Neural cell (in vitro differentiated cells): ENCODE measurements around the gene LPAR3. TPM values are rescaled to one million over a fixed set of nuclear protein-coding genes. Genes with fewer than 3 reads are reported as not detected.
"Not testable (repeated sequence)": the region's sequence is repeated elsewhere in the genome, so short reads cannot be mapped to it uniquely, and the experiment has no call there.

Experiments
- H2AFZ ChIP-seq: fragments of 200-600, 300-800 bp; sonication (generic), shearing (Covaris generic); 2 replicates; pipeline ENCODE4 v1.6.0; 2014; ENCODE audit warnings: low read depth, mild to moderate bottlenecking, antibody characterized with exemption, low read length, moderate library complexity
- H3F3A ChIP-seq: fragments of 200-600 bp; shearing (Covaris generic); 2 replicates; pipeline ENCODE4 v1.6.1; 2016; ENCODE audit warnings: mild to moderate bottlenecking, moderate library complexity, mixed read lengths, antibody characterized with exemption, low read length; ENCODE audit not compliant: insufficient read depth, poor library complexity, severe bottlenecking
- H3K27ac ChIP-seq: fragments of 200-600, 300-800 bp; sonication (generic), shearing (Covaris generic); 2 replicates; pipeline ENCODE4 v1.5.1; 2014; ENCODE audit warnings: mild to moderate bottlenecking, low read length, moderate library complexity
- H3K27me3 ChIP-seq: fragments of 300-800, 200-600 bp; sonication (generic), shearing (Covaris generic); 2 replicates; pipeline ENCODE4 v1.6.0; 2014; ENCODE audit warnings: mild to moderate bottlenecking, low read depth, low read length, moderate library complexity; ENCODE audit not compliant: insufficient read depth
- H3K36me3 ChIP-seq: fragments of 300-800, 200-600 bp; sonication (generic), shearing (Covaris generic); 2 replicates; pipeline ENCODE4 v1.5.1; 2014; ENCODE audit warnings: mild to moderate bottlenecking, antibody characterized with exemption, low read length, moderate library complexity; ENCODE audit not compliant: insufficient read depth
- H3K4me2 ChIP-seq: fragments of 300-800, 200-600 bp; sonication (generic), shearing (Covaris generic); 2 replicates; pipeline ENCODE4 v1.6.0; 2014; ENCODE audit warnings: mild to moderate bottlenecking, low read length
- H3K4me3 ChIP-seq: fragments of 300-800, 200-600 bp; sonication (generic), shearing (Covaris generic); 2 replicates; pipeline ENCODE4 v1.5.1; 2014; ENCODE audit warnings: mild to moderate bottlenecking, low read length, moderate library complexity
- H3K79me2 ChIP-seq: fragments of 200-600 bp; shearing (Covaris generic); replicated peaks from 2 replicates; pipeline ENCODE4 v1.6.0; 2014; ENCODE audit warnings: mild to moderate bottlenecking, low read length, moderate library complexity; ENCODE audit not compliant: insufficient read depth
- H3K9ac ChIP-seq: fragments of 300-800, 200-600 bp; sonication (generic), shearing (Covaris generic); 2 replicates; pipeline ENCODE4 v1.6.1; 2016; ENCODE audit warnings: mild to moderate bottlenecking, low read length, mixed read lengths
- H3K9me2 ChIP-seq: fragments of 200-600 bp; shearing (Covaris generic); 2 replicates; pipeline ENCODE4 v1.6.1; 2016; ENCODE audit warnings: mild to moderate bottlenecking, low read length, mixed read lengths; ENCODE audit not compliant: insufficient read depth
- H3K9me3 ChIP-seq: fragments of 200-600, 300-800 bp; sonication (generic), shearing (Covaris generic); 2 replicates; pipeline ENCODE4 v1.6.1; 2016; ENCODE audit warnings: mild to moderate bottlenecking, mixed run types, low read length, moderate library complexity, mixed read lengths
- H4K20me1 ChIP-seq: fragments of 200-600 bp; shearing (Covaris generic); 2 replicates; pipeline ENCODE4 v1.6.1; 2016; ENCODE audit warnings: mild to moderate bottlenecking, mixed run types; ENCODE audit not compliant: insufficient read depth
- EP300 ChIP-seq: fragments of 450-650 bp; conservative IDR thresholded peaks from 2 replicates; pipeline ENCODE4 v1.6.1; 2014; ENCODE audit warnings: antibody characterized with exemption, mild to moderate bottlenecking, moderate library complexity; ENCODE audit not compliant: poor library complexity, severe bottlenecking
- EZH2 ChIP-seq: fragments of 200-600, 300-800 bp; shearing (Covaris generic), sonication (generic); IDR thresholded peaks from 2 replicates; pipeline ENCODE4 v1.6.1; 2014; ENCODE audit warnings: antibody characterized with exemption, low read length, borderline replicate concordance, mild to moderate bottlenecking; ENCODE audit not compliant: insufficient read depth, poor library complexity, severe bottlenecking
- MXI1 ChIP-seq: fragments of 450-650 bp; conservative IDR thresholded peaks from 2 replicates; pipeline ENCODE4 v1.6.1; 2014; ENCODE audit warnings: antibody characterized with exemption, mild to moderate bottlenecking; ENCODE audit not compliant: poor library complexity, severe bottlenecking
- POLR2AphosphoS5 ChIP-seq: IDR thresholded peaks from 2 replicates; pipeline ENCODE4 v1.6.1; 2012
- RAD21 ChIP-seq: fragments of 450-650 bp; conservative IDR thresholded peaks from 2 replicates; pipeline ENCODE4 v1.6.1; 2014; ENCODE audit warnings: antibody characterized with exemption, mild to moderate bottlenecking, moderate library complexity
- SMC3 ChIP-seq: fragments of 450-650 bp; conservative IDR thresholded peaks from 2 replicates; pipeline ENCODE4 v1.6.1; 2014; ENCODE audit warnings: antibody characterized with exemption, mild to moderate bottlenecking, moderate library complexity; ENCODE audit not compliant: poor library complexity
- TAF1 ChIP-seq: IDR thresholded peaks from 2 replicates; pipeline ENCODE4 v1.6.1; 2012; ENCODE audit warnings: low read depth
- polyA plus RNA-seq: library from polyadenylated mRNA; depleted of rRNA; stranded (reverse); fragments of >200 nt; gene quantifications from 2 replicates; pipeline ENCODE4 v1.2.3, GENCODE V29; 2014
- TF ChIP-seq, protein P1 (sequence below): IDR thresholded peaks from 2 replicates; pipeline ENCODE4 v1.6.1; 2012; ENCODE audit warnings: borderline replicate concordance
- TF ChIP-seq, protein P2 (sequence below): fragments of 450-650 bp; IDR thresholded peaks from 2 replicates; pipeline ENCODE4 v1.5.1; 2014; ENCODE audit warnings: antibody characterized with exemption, mild to moderate bottlenecking, moderate library complexity; ENCODE audit not compliant: poor library complexity, severe bottlenecking

The LPAR3 gene
- polyA plus RNA-seq, 1 donor from 2014 or later = not detected

DNA sequence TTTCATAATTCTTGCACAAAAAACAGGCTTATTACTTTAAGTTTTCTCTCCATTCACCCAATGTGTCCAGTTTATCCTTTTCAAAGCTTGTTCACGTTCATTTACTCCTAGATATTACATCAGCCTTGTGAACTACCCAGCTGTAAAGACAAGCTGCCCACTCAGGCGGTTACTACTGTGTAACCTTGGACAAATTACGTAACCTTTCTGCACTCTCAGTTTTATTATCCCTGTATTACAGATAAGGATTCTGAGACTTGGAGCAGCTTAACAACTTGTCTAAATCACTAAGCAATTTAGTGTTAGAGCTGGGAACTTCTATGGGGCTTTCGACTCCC is 20.5 kb upstream of the LPAR3 start:
- no peak for TF ChIP-seq EP300
- TF ChIP-seq, protein P1, sequence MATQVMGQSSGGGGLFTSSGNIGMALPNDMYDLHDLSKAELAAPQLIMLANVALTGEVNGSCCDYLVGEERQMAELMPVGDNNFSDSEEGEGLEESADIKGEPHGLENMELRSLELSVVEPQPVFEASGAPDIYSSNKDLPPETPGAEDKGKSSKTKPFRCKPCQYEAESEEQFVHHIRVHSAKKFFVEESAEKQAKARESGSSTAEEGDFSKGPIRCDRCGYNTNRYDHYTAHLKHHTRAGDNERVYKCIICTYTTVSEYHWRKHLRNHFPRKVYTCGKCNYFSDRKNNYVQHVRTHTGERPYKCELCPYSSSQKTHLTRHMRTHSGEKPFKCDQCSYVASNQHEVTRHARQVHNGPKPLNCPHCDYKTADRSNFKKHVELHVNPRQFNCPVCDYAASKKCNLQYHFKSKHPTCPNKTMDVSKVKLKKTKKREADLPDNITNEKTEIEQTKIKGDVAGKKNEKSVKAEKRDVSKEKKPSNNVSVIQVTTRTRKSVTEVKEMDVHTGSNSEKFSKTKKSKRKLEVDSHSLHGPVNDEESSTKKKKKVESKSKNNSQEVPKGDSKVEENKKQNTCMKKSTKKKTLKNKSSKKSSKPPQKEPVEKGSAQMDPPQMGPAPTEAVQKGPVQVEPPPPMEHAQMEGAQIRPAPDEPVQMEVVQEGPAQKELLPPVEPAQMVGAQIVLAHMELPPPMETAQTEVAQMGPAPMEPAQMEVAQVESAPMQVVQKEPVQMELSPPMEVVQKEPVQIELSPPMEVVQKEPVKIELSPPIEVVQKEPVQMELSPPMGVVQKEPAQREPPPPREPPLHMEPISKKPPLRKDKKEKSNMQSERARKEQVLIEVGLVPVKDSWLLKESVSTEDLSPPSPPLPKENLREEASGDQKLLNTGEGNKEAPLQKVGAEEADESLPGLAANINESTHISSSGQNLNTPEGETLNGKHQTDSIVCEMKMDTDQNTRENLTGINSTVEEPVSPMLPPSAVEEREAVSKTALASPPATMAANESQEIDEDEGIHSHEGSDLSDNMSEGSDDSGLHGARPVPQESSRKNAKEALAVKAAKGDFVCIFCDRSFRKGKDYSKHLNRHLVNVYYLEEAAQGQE = no peak
- TF ChIP-seq EZH2 = no peak
- TF ChIP-seq POLR2AphosphoS5 = no peak
- Histone ChIP-seq H4K20me1 (no peaks in the 10 kb centered on the region), H2AFZ (no peak overlapping the region), H3K9ac (no peak overlapping the region), H3K36me3 (no peaks in the 10 kb centered on the region), H3K4me2 (no peak overlapping the region), H3K9me3 (no peaks in the 10 kb centered on the region), H3K27ac (no peak overlapping the region), H3K9me2 (no peaks in the 10 kb centered on the region), H3F3A (no peaks in the 10 kb centered on the region), H3K79me2 (no peaks in the 10 kb centered on the region), H3K4me3 (no peak overlapping the region), H3K27me3 (no peaks in the 10 kb centered on the region)

DNA sequence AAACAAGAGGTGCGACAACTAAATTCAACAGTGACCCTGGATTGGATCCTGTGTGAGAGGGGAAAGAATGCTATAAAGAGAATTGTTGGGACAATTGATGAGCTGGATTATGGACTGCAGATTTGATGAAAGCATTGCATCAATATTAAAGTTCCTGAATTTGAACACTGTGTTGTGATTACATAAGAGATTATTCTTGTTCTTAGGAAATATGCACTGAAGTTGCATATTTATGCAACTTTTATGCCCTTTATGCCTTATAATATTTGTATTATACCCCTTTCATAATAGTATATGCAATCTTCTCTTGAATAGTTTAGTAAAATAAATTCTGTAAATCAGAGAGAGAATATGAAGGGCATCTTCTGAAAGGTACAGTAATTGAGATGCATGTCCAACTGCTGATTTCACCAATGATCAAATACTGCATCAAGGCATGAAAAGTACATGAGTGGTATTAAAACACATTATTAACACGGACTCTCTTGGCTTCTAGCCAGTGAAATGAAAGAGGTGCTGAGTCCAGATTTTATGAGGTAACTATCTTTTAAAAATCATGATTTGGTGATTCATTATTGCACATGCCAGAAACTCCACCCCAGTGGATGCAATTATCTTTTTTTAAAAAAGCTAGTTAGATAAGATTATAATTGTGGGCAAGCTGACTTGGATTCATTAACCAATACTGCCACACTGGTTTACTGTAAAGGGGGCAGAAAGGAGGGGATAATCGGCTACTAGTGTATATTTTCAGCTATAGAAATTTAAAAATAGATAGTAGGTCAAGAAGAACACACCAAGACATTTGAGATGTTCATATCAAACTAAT is 19.9 kb upstream of the LPAR3 start:
- Histone ChIP-seq H3K4me2 (no peak overlapping the region), H3K9me2 (no peaks in the 10 kb centered on the region), H3K27me3 (no peaks in the 10 kb centered on the region), H3K27ac (no peak overlapping the region), H3K9ac (no peak overlapping the region), H2AFZ (no peak overlapping the region), H4K20me1 (no peaks in the 10 kb centered on the region), H3K79me2 (no peaks in the 10 kb centered on the region), H3K36me3 (no peaks in the 10 kb centered on the region), H3F3A (no peaks in the 10 kb centered on the region), H3K9me3 (no peaks in the 10 kb centered on the region), H3K4me3 (no peak overlapping the region)
- TF ChIP-seq MXI1 (no peak), POLR2AphosphoS5 (no peak), TAF1 (no peak), SMC3 (no peak), EZH2 (no peak), RAD21 (no peak), EP300 (no peak)
- TF ChIP-seq, protein P1 = no peak
- TF ChIP-seq, protein P2, sequence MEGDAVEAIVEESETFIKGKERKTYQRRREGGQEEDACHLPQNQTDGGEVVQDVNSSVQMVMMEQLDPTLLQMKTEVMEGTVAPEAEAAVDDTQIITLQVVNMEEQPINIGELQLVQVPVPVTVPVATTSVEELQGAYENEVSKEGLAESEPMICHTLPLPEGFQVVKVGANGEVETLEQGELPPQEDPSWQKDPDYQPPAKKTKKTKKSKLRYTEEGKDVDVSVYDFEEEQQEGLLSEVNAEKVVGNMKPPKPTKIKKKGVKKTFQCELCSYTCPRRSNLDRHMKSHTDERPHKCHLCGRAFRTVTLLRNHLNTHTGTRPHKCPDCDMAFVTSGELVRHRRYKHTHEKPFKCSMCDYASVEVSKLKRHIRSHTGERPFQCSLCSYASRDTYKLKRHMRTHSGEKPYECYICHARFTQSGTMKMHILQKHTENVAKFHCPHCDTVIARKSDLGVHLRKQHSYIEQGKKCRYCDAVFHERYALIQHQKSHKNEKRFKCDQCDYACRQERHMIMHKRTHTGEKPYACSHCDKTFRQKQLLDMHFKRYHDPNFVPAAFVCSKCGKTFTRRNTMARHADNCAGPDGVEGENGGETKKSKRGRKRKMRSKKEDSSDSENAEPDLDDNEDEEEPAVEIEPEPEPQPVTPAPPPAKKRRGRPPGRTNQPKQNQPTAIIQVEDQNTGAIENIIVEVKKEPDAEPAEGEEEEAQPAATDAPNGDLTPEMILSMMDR = no peak

DNA sequence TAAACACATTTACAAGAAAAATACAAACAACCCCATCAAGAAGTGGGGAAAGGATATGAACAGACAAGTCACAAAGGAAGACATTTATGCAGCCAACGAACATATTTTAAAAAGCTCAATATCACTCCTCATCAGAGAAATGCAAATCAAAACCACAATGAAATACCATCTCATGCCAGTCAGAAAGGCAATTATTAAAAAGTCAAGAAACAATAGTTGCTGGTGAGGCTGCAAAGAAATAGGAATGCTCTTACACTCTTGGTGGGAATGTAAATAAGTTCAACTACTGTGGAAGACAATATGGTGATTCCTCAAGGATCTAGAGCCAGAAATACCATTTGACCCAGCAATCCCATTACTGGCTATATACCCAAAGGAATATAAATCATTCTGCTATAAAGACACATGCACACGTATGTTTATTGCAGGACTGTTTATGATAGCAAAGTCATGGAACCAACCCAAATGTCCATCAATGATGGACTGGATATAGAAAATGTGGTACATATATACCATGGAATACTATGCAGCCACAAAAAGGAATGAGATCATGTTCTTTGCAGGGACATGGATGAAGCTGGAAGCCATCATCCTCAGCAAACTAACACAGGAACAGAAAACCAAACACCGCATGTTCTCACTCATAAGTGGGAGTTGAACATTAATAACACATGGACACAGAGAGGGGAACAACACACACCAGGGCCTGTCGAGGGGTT is 15.9 kb upstream of the LPAR3 start:
- H3K9me3 ChIP-seq, H3K27me3 ChIP-seq, H4K20me1 ChIP-seq, H3K36me3 ChIP-seq, H3F3A ChIP-seq, H3K9ac ChIP-seq, H3K9me2 ChIP-seq, H3K79me2 ChIP-seq, H3K27ac ChIP-seq, H2AFZ ChIP-seq, H3K4me3 ChIP-seq, H3K4me2 ChIP-seq: not testable (repeated sequence)
